ENCODE measurements around the gene HRH1. TPM values are rescaled to one million over a fixed set of nuclear protein-coding genes. Genes with fewer than 3 reads are reported as not detected.

Gene HRH1
- total and polyA plus RNA-seq, 2 of the 13 experiments (the other 11 are each of a cell fraction or from before 2014, with no cell fraction given) = not detected

DNA sequence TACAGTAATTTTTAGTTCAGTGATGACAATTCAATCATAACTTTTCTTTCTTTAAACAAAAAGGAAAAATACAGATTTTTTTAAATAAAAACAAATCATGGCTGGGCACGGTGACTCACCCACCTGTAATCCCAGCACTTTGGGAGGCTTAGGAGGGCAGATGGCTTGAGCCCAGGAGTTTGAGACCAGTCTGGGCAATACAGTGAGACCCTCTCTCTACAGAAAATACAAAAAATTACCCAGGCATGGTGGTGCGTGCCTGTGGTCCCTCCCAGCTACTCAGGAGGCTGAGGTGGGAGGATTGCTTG is 92.3 kb downstream of the HRH1 start:
- WGBS (ENCODE audit: low lambda C conversion rate) = 44% methylated on average over 2 of the region's 2 CpGs
- Histone ChIP-seq H3K4me3 (replicated peaks in 1 of 3; ENCODE audit: insufficient read depth in 1 of 3, low read depth in 2 of 3, low read length in 3 of 3) (no peak overlapping the region), H3K36me3 (replicated peaks in 1 of 2; ENCODE audit: control insufficient read depth in 1 of 2, insufficient read depth in 2 of 2, low read length in 2 of 2) (no peaks in the 10 kb centered on the region), H3K27ac (ENCODE audit: extremely low read length, insufficient read depth, low read length) (no peak overlapping the region), H3K4me1 (ENCODE audit: insufficient read depth, low read length) (no peaks in the 10 kb centered on the region), H3K27me3 (ENCODE audit: control insufficient read depth in 1 of 2, insufficient read depth in 2 of 2, low read length in 2 of 2) (peaks cover 2 to 27% of the 10 kb centered on the region in 2 experiments; a peak in 4 of 5 replicates), H2AFZ (ENCODE audit: low read length) (no peak overlapping the region), H3K9me3 (ENCODE audit: low read length) (no peaks in the 10 kb centered on the region), H4K20me1 (ENCODE audit: insufficient read depth, low read length) (no peaks in the 10 kb centered on the region), H3K79me2 (ENCODE audit: insufficient read depth, low read length) (no peaks in the 10 kb centered on the region), H3K9ac (ENCODE audit: insufficient read depth, low read depth, low read length) (no peak overlapping the region), H3K4me2 (ENCODE audit: low read depth, low read length) (no peak overlapping the region)
- BruUV-seq (replicated peaks) = no TSS peak
- CTCF ChIA-PET (ENCODE audit: low intra/inter-chr PET ratio, low total read pairs) = no interaction called here
- POLR2A ChIA-PET = no interaction called here
- DNase-seq (ENCODE audit: low spot score) (no peak), ATAC-seq (no peak), FAIRE-seq (no peak)
- intact Hi-C loops (cut with micrococcal nuclease; ENCODE audit: unreplicated experiment) = no loop called here
- TF ChIP-seq WIZ (CRISPR knock-in tag; IDR thresholded peaks at IDR 0.05) (no peak), NFIC (IDR thresholded peaks at IDR 0.05; ENCODE audit: low read length) (no peak), KAT8 (CRISPR knock-in tag; IDR thresholded peaks at IDR 0.05) (no peak), NCOA1 (CRISPR knock-in tag; IDR thresholded peaks at IDR 0.05) (no peak)
- TF ChIP-seq, protein P1, sequence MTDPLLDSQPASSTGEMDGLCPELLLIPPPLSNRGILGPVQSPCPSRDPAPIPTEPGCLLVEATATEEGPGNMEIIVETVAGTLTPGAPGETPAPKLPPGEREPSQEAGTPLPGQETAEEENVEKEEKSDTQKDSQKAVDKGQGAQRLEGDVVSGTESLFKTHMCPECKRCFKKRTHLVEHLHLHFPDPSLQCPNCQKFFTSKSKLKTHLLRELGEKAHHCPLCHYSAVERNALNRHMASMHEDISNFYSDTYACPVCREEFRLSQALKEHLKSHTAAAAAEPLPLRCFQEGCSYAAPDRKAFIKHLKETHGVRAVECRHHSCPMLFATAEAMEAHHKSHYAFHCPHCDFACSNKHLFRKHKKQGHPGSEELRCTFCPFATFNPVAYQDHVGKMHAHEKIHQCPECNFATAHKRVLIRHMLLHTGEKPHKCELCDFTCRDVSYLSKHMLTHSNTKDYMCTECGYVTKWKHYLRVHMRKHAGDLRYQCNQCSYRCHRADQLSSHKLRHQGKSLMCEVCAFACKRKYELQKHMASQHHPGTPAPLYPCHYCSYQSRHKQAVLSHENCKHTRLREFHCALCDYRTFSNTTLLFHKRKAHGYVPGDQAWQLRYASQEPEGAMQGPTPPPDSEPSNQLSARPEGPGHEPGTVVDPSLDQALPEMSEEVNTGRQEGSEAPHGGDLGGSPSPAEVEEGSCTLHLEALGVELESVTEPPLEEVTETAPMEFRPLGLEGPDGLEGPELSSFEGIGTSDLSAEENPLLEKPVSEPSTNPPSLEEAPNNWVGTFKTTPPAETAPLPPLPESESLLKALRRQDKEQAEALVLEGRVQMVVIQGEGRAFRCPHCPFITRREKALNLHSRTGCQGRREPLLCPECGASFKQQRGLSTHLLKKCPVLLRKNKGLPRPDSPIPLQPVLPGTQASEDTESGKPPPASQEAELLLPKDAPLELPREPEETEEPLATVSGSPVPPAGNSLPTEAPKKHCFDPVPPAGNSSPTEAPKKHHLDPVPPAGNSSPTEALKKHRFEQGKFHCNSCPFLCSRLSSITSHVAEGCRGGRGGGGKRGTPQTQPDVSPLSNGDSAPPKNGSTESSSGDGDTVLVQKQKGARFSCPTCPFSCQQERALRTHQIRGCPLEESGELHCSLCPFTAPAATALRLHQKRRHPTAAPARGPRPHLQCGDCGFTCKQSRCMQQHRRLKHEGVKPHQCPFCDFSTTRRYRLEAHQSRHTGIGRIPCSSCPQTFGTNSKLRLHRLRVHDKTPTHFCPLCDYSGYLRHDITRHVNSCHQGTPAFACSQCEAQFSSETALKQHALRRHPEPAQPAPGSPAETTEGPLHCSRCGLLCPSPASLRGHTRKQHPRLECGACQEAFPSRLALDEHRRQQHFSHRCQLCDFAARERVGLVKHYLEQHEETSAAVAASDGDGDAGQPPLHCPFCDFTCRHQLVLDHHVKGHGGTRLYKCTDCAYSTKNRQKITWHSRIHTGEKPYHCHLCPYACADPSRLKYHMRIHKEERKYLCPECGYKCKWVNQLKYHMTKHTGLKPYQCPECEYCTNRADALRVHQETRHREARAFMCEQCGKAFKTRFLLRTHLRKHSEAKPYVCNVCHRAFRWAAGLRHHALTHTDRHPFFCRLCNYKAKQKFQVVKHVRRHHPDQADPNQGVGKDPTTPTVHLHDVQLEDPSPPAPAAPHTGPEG (CRISPR knock-in tag; IDR thresholded peaks at IDR 0.05) = no peak
- in situ Hi-C loops (cut with HindIII; ENCODE audit: extremely low pct_ligation_motif_present, low pct_unique_long_range_greater_than_20kb) = no loop called here
